Transverse colon (tissue), 4 donors: ENCODE data around the gene KLHDC8A. TPM values are rescaled to one million over a fixed set of nuclear protein-coding genes. Genes with fewer than 3 reads are reported as not detected.
"Not testable (repeated sequence)": the region's sequence is repeated elsewhere in the genome, so short reads cannot be mapped to it uniquely, and the experiment has no call there.

Source experiments
- DNase-seq: peaks from one replicate; pipeline ENCODE4 v3.0.0-alpha.2; 2019
- H3K27ac ChIP-seq, 4 donors: fragments of 200-600 bp; sonication (generic); 2 replicates each; pipeline ENCODE4 v1.5.1; 2016 to 2018; ENCODE audit warnings: inconsistent platforms in 4 of 4
- H3K27me3 ChIP-seq: fragments of 200-600 bp; sonication (generic); 2 replicates; pipeline ENCODE4 v1.5.1; 2017; ENCODE audit warnings: inconsistent platforms
- H3K36me3 ChIP-seq, 4 donors: fragments of 200-600 bp; sonication (generic); 2 replicates each; pipeline ENCODE4 v1.5.1; 2017 to 2019; ENCODE audit warnings: inconsistent platforms in 4 of 4
- H3K4me1 ChIP-seq, 4 donors: fragments of 200-600 bp; sonication (generic); 2 replicates each; pipeline ENCODE4 v1.5.1; 2017 to 2020; ENCODE audit warnings: inconsistent platforms in 4 of 4
- H3K4me3 ChIP-seq, 4 donors: fragments of 200-600 bp; sonication (generic); 1 replicate in 1 of 4; 2 replicates in 3 of 4; pipeline versions ENCODE4 v1.5.1 to v1.6.1; 2017 to 2019; ENCODE audit warnings: inconsistent platforms in 4 of 4
- H3K9me3 ChIP-seq, 2 donors: fragments of 200-600 bp; sonication (generic); 2 replicates each; pipeline ENCODE4 v1.5.1; 2017 to 2019; ENCODE audit warnings: inconsistent platforms in 2 of 2
- EP300 ChIP-seq: sonication (generic); formaldehyde crosslinking; IDR thresholded peaks from one replicate; pipeline ENCODE4 v1.6.1; 2017; ENCODE audit warnings: antibody characterized with exemption, low read depth
- POLR2A ChIP-seq: fragments of 450-650 bp; IDR thresholded peaks from one replicate; pipeline ENCODE4 v1.6.1; 2016; ENCODE audit warnings: antibody characterized with exemption, mild to moderate bottlenecking, moderate library complexity
- POLR2AphosphoS5 ChIP-seq, 3 donors: sonication (generic); formaldehyde crosslinking; IDR thresholded peaks; one replicate each; pipeline ENCODE4 v1.6.1; 2016; ENCODE audit warnings: antibody characterized with exemption in 3 of 3
- WGBS, 2 donors: methylation state at CpG; one replicate each; pipeline ENCODE4 v1.1.5; 2018; ENCODE audit warnings: low coverage in 1 of 2; 5-methylcytosine and 5-hydroxymethylcytosine counted together
- in situ Hi-C, 4 donors: fragments of 200-750 bp; cut with MboI; loops; one replicate each; pipeline versions ENCODE4 v1.15.0 to v1.15.1; 2017; ENCODE audit warnings: low sequenced_read_pairs in 3 of 4, low pct_ligation_motif_present in 1 of 4, low pct_unique_long_range_greater_than_20kb in 1 of 4
- intact Hi-C: fragments of 100-400 bp; cut with DNase I; formaldehyde crosslinking; loops from one replicate; pipeline ENCODE4 v1.15.1; 2023; ENCODE audit warnings: low total_unique reads
- total RNA-seq, 4 donors: library from RNA; depleted of rRNA; stranded (reverse); fragments of >200 nt; gene quantifications; one replicate each; pipeline ENCODE4 v1.1.0, GENCODE V29; 2016
- TF ChIP-seq, protein P1 (sequence below), 5 experiments: fragments of 200-600 bp in 3 of 5; fragments of 450-650 bp in 2 of 5; sonication (generic) in 3 of 5; IDR thresholded peaks; 1 replicate in 2 of 5; 2 replicates in 3 of 5; pipeline ENCODE4 v1.5.1; 2016 to 2017; ENCODE audit warnings: antibody characterized with exemption in 5 of 5, inconsistent platforms in 3 of 5, mild to moderate bottlenecking in 2 of 5, moderate library complexity in 1 of 5

Gene KLHDC8A
- total RNA-seq, 4 donors from 2014 or later: 0.32 to 0.41 TPM; not detected in 2

DNA sequence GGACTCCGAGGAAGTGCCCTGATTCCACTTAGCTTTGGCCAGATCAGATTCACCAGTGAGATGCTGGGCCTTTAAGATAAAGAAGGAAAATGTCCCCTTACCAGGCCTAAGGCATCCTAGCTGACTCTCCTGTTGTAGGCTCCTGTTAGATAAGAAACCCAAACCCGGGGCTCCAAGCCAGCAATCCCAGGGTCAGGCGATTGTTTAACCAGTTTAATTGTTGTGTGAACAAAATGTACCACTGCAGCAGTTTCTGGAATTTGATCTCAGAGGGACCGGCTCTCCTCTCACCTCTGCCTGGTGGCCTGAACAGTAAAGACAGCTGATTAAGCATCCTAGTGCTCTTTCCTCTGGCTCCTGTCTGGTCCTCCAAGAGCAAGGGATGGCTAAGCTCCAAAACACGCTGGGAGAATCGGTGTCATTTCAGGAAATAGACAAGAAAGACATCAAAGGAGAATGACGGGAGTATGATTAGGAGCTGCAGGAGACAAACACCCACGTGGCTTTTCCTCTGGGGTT lies 9.3 kb upstream of the KLHDC8A start:
- H3K4me1 ChIP-seq: peaks cover 0 to 10% (median 3%) of the 10 kb centered on the region in 4 donors
- H3K27ac ChIP-seq: peak overlapping the region in 1 of 4 donors; percentile 53
- H3K36me3 ChIP-seq: no peaks in the 10 kb centered on the region
- peak; percentile 57 for DNase-seq
- in situ Hi-C loops (no loop called here), intact Hi-C loops (no loop called here)
- H3K4me3 ChIP-seq: no peak overlapping the region
- TF ChIP-seq POLR2A (no peak), EP300 (no peak), POLR2AphosphoS5 (IDR thresholded peaks at IDR 0.05) (no peak)
- TF ChIP-seq, protein P1, sequence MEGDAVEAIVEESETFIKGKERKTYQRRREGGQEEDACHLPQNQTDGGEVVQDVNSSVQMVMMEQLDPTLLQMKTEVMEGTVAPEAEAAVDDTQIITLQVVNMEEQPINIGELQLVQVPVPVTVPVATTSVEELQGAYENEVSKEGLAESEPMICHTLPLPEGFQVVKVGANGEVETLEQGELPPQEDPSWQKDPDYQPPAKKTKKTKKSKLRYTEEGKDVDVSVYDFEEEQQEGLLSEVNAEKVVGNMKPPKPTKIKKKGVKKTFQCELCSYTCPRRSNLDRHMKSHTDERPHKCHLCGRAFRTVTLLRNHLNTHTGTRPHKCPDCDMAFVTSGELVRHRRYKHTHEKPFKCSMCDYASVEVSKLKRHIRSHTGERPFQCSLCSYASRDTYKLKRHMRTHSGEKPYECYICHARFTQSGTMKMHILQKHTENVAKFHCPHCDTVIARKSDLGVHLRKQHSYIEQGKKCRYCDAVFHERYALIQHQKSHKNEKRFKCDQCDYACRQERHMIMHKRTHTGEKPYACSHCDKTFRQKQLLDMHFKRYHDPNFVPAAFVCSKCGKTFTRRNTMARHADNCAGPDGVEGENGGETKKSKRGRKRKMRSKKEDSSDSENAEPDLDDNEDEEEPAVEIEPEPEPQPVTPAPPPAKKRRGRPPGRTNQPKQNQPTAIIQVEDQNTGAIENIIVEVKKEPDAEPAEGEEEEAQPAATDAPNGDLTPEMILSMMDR (IDR thresholded peaks at IDR 0.05): no peak
- no peaks in the 10 kb centered on the region for H3K9me3 ChIP-seq
- no peaks in the 10 kb centered on the region for H3K27me3 ChIP-seq
- WGBS, 2 donors: 26 to 41% methylated on average over 4 to 8 of the region's 8 CpGs

DNA sequence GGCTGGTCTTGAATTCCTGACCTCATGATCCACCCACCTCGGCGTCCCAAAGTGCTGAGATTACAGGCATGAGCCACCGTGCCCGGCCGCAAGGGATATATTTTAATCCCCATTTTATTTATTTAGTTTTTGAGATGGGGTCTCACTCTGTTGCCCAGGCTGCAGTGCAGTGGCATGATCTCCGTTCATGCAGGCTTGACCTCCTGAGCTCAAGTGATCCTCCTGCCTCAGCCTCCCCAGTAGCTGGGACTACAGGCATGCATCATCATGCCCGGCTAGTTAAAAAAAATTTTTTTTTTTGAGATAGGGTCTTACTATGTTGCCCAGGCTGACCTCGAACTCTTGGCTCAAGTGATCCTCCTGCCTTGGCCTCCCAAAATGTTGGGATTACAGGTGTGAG lies 8.4 kb upstream of the KLHDC8A start:
- in situ Hi-C loops, H3K36me3 ChIP-seq, H3K9me3 ChIP-seq, H3K4me3 ChIP-seq, DNase-seq, intact Hi-C loops, H3K27me3 ChIP-seq: not testable (repeated sequence)
- WGBS, 2 donors: 90 to 94% methylated on average over 2 to 8 of the region's 8 CpGs
- Histone ChIP-seq H3K27ac (peak overlapping the region in 1 of 4 donors; percentile 53), H3K4me1 (peaks cover 0 to 10% (median 3%) of the 10 kb centered on the region in 4 donors)

DNA sequence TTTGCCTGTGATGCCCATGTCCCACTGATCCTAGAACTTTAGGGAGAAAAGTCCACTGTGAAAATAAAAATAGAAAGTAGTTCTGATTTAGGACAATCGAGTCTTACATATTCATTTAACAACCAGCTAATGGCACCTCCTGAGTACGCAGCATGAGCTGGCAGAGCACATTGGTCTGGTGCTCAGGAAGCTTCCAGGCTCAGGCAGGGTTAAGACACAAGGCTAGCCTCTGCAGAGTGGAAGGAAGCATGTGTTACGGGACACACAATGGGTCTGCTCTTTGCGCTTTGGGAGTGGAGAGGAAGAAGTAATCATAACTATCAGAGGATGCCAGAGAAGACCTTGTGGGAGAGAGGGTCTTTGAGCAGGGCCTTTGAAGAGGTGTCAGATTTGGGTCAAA lies 4.2 kb upstream of the KLHDC8A start:
- Histone ChIP-seq H3K27me3 (no peaks in the 10 kb centered on the region), H3K9me3 (no peaks in the 10 kb centered on the region), H3K4me3 (no peak overlapping the region), H3K27ac (no peak overlapping the region), H3K36me3 (no peaks in the 10 kb centered on the region), H3K4me1 (peaks cover 0 to 11% (median 8%) of the 10 kb centered on the region in 4 donors)
- TF ChIP-seq POLR2AphosphoS5 (IDR thresholded peaks at IDR 0.05) (no peak), POLR2A (no peak), EP300 (no peak)
- TF ChIP-seq, protein P1 (IDR thresholded peaks at IDR 0.05): no peak
- intact Hi-C loops: no loop called here
- DNase-seq: no peak
- WGBS, 2 donors: 67 to 85% methylated on average over 3 to 4 of the region's 4 CpGs
- in situ Hi-C loops: no loop called here

DNA sequence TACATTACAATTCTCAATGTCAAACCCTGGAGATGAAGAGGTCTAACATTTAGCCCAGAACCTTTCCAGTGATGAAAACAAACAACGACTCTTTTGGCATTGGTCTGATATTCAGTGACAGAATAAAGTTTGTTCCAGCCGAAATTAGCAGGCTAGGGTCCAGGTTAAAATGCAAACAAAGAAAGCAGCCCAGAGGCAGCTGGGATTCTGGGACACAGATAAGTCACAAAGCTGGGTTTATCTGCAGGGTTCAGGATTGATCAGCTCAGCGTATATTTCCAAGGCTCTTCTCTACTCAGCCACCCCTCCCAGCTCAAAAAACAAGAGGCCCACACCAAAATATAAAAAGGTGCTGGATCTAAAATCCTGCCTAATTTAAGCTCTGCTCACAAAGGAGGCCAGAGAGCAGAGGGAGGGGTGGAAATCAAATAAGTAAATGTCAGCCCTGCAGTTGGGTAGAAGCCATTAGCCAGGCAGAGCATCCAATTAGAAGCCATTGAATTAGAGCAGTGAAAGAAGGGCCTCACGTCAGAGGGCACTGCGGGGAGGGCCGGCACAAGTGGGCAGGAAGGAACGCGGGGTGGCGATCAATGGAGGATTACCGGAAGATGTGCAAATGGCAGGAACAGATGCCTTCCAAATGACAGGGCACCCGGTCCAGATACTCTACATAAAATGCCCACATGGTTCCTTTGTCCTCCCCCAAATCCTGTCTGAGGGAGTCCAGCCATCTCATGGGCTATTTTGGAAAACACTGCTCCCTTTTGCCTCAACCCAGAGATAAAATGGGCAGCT lies 3.2 kb upstream of the KLHDC8A start:
- TF ChIP-seq, protein P1 (IDR thresholded peaks at IDR 0.05): no peak
- TF ChIP-seq POLR2AphosphoS5 (IDR thresholded peaks at IDR 0.05): no peak
- TF ChIP-seq EP300: no peak
- no peak for TF ChIP-seq POLR2A
- H3K27ac ChIP-seq: peak overlapping the region in 1 of 4 donors; percentile 16
- H3K4me3 ChIP-seq: no peak overlapping the region
- intact Hi-C loops (loop anchor here (10.0 kb wide), 1 partner anchor 75 kb away; no protein-coding TSS in a partner anchor), in situ Hi-C loops (no loop called here)
- H3K4me1 ChIP-seq: peaks cover 0 to 16% (median 6%) of the 10 kb centered on the region in 4 donors
- H3K27me3 ChIP-seq: no peaks in the 10 kb centered on the region
- no peaks in the 10 kb centered on the region for H3K36me3 ChIP-seq
- 73 to 75% methylated on average over 10 to 11 of the region's 11 CpGs for WGBS, 2 donors
- no peak for DNase-seq
- H3K9me3 ChIP-seq: no peaks in the 10 kb centered on the region
